Liver (tissue), 9 donors: ENCODE data around the gene COL6A2. TPM values are rescaled to one million over a fixed set of nuclear protein-coding genes. Genes with fewer than 3 reads are reported as not detected.

Experiments
- DNase-seq: peaks from one replicate; pipeline ENCODE4 v3.0.0-alpha.2; 2017; ENCODE audit warnings: low spot score
- H3K27ac ChIP-seq, 2 donors: one replicate each; pipeline ENCODE4 v1.7.0; 2013; ENCODE audit warnings: inconsistent platforms in 2 of 2, low read length in 2 of 2, control low read depth in 1 of 2, low read depth in 1 of 2, mild to moderate bottlenecking in 1 of 2
- H3K27me3 ChIP-seq, 4 donors: one replicate each; pipeline versions ENCODE4 v1.6.1 to v1.7.0; 2013; ENCODE audit warnings: low read length in 3 of 4, inconsistent platforms in 1 of 4, mild to moderate bottlenecking in 1 of 4, moderate library complexity in 1 of 4; ENCODE audit not compliant: control insufficient read depth in 4 of 4, insufficient read depth in 4 of 4
- H3K36me3 ChIP-seq, 4 donors: one replicate each; pipeline versions ENCODE4 v1.6.1 to v1.7.0; 2013; ENCODE audit warnings: low read length in 3 of 4, mild to moderate bottlenecking in 3 of 4, low read depth in 1 of 4, moderate library complexity in 1 of 4; ENCODE audit not compliant: control insufficient read depth in 4 of 4, insufficient read depth in 3 of 4
- H3K4me1 ChIP-seq, 4 donors: one replicate each; pipeline versions ENCODE4 v1.6.1 to v1.7.0; 2013; ENCODE audit warnings: low read length in 3 of 4, mild to moderate bottlenecking in 3 of 4, moderate library complexity in 1 of 4; ENCODE audit not compliant: control insufficient read depth in 4 of 4, insufficient read depth in 4 of 4
- H3K4me3 ChIP-seq, 3 donors: one replicate each; pipeline versions ENCODE4 v1.6.1 to v1.7.0; 2013; ENCODE audit warnings: low read length in 3 of 3, control low read depth in 1 of 3, low read depth in 1 of 3, mild to moderate bottlenecking in 1 of 3
- H3K9ac ChIP-seq, 2 donors: one replicate each; pipeline ENCODE4 v1.7.0; 2013; ENCODE audit warnings: low read length in 2 of 2, mild to moderate bottlenecking in 2 of 2, moderate library complexity in 2 of 2, control low read depth in 1 of 2, low read depth in 1 of 2
- H3K9me3 ChIP-seq, 4 donors: one replicate each; pipeline versions ENCODE4 v1.6.1 to v1.7.0; 2013; ENCODE audit warnings: low read length in 3 of 4; ENCODE audit not compliant: control insufficient read depth in 4 of 4
- EGR1 ChIP-seq, 2 donors: IDR thresholded peaks; 2 replicates each; pipeline ENCODE4 v1.6.1; 2016 to 2018; ENCODE audit warnings: antibody characterized with exemption in 2 of 2, low read depth in 2 of 2
- FOXA1 ChIP-seq: IDR thresholded peaks from 2 replicates; pipeline ENCODE4 v1.6.1; 2016; ENCODE audit warnings: antibody characterized with exemption
- GABPA ChIP-seq, 2 donors: IDR thresholded peaks in 1 of 2; conservative IDR thresholded peaks in 1 of 2; 2 replicates each; pipeline ENCODE4 v1.6.1; 2016; ENCODE audit warnings: antibody characterized with exemption in 2 of 2, mild to moderate bottlenecking in 1 of 2, moderate library complexity in 1 of 2
- HNF4A ChIP-seq, 2 donors: conservative IDR thresholded peaks; 2 replicates each; pipeline ENCODE4 v1.6.1; 2016; ENCODE audit warnings: antibody characterized with exemption in 2 of 2, mild to moderate bottlenecking in 2 of 2
- HNF4G ChIP-seq: IDR thresholded peaks from 2 replicates; pipeline ENCODE4 v1.6.1; 2016; ENCODE audit warnings: antibody characterized with exemption
- JUND ChIP-seq, 2 donors: IDR thresholded peaks; 2 replicates each; pipeline ENCODE4 v1.6.1; 2016; ENCODE audit warnings: antibody characterized with exemption in 2 of 2
- NR2F2 ChIP-seq: IDR thresholded peaks from 2 replicates; pipeline ENCODE4 v1.6.1; 2016; ENCODE audit warnings: antibody characterized with exemption
- RAD21 ChIP-seq, 2 donors: IDR thresholded peaks; 2 replicates each; pipeline ENCODE4 v1.6.1; 2016; ENCODE audit warnings: antibody characterized with exemption in 2 of 2, mild to moderate bottlenecking in 2 of 2
- REST ChIP-seq: IDR thresholded peaks from 2 replicates; pipeline ENCODE4 v1.6.1; 2016; ENCODE audit warnings: antibody characterized with exemption, mild to moderate bottlenecking
- RXRA ChIP-seq, 2 donors: IDR thresholded peaks; 2 replicates each; pipeline ENCODE4 v1.6.1; 2017 to 2018; ENCODE audit warnings: antibody characterized with exemption in 2 of 2, mild to moderate bottlenecking in 1 of 2
- SP1 ChIP-seq: IDR thresholded peaks from 2 replicates; pipeline ENCODE4 v1.6.1; 2018; ENCODE audit warnings: antibody characterized with exemption, mild to moderate bottlenecking
- TAF1 ChIP-seq: conservative IDR thresholded peaks from 2 replicates; pipeline ENCODE4 v1.6.1; 2016; ENCODE audit warnings: antibody characterized with exemption, mild to moderate bottlenecking
- YY1 ChIP-seq: IDR thresholded peaks from 2 replicates; pipeline ENCODE4 v1.6.1; 2016; ENCODE audit warnings: antibody characterized with exemption, mild to moderate bottlenecking
- ZBTB33 ChIP-seq: IDR thresholded peaks from 2 replicates; pipeline ENCODE4 v1.6.1; 2016; ENCODE audit warnings: antibody characterized with exemption
- WGBS: extraction: QIAGEN DNeasy Blood & Tissue Kit; methylation state at CpG from one replicate; pipeline ENCODE4 v1.1.7; 2013; 5-methylcytosine and 5-hydroxymethylcytosine counted together
- polyA plus RNA-seq, 2 donors: library from polyadenylated mRNA; stranded (reverse) in 1 of 2; unstranded in 1 of 2; fragments of 200-250 nt in 1 of 2; fragments of >200 nt in 1 of 2; fragmentation: Nextera tagmentation in 1 of 2; extraction: Ambion mirVana in 1 of 2; gene quantifications; one replicate each; pipeline versions ENCODE4 v1.2.1 to v1.2.3, GENCODE V29; 2013 to 2015
- total RNA-seq, 2 donors: library from RNA; depleted of rRNA; stranded (reverse); fragments of >200 nt; gene quantifications; one replicate each; pipeline ENCODE4 v1.2.3, GENCODE V29; 2014
- TF ChIP-seq, protein P1 (sequence below): IDR thresholded peaks from 2 replicates; pipeline ENCODE4 v1.6.1; 2016; ENCODE audit warnings: antibody characterized with exemption
- TF ChIP-seq, protein P2 (sequence below): IDR thresholded peaks from 2 replicates; pipeline ENCODE4 v1.6.1; 2016; ENCODE audit warnings: antibody characterized with exemption
- TF ChIP-seq, protein P3 (sequence below): fragments of 150-350 bp; IDR thresholded peaks from 2 replicates; pipeline ENCODE4 v1.5.1; 2017; ENCODE audit warnings: improper control_type of control experiment, low read depth, low read length; ENCODE audit not compliant: missing input control
- donor health status: healthy.
- donor health status: healthy.
- donor health status: healthy.
- donor health status: healthy.
- donor health status: healthy.

Gene COL6A2
- total and polyA plus RNA-seq, 4 donors: 5.8 to 80.8 (median 41.7) TPM

DNA sequence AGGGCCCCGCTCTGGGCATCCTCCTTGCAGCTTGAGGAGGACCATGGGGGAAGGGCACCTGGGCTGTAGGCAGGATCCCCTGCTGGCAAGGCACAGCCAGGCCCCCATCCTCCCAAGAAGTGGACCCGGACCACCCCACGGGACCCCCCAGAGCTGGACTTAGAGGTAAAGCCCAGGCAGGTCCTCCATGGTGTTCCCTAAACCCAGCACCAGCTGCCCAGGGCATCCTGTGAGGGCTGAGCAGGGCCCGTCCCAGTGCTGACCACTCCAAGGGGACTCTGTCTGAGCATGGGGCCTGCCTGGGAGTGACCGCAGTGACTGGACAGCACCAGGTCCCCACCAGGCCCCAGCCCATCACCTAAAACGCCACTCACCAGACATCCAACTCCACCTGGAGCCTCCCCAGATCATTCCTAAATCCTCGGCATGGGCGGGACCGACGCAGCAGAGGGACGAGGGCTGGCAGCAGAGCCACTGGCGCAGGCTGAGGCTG, 21.3 kb downstream of the COL6A2 start:
- H3K9ac ChIP-seq: no peak overlapping the region
- 84% methylated on average over 12 of the region's 12 CpGs for WGBS
- TF ChIP-seq HNF4G: no peak
- no peak for TF ChIP-seq RAD21 (IDR thresholded peaks at IDR 0.05)
- no peak for TF ChIP-seq TAF1
- no peak for TF ChIP-seq RXRA (IDR thresholded peaks at IDR 0.05)
- no peak for TF ChIP-seq FOXA1
- TF ChIP-seq YY1: no peak
- TF ChIP-seq HNF4A (conservative IDR thresholded peaks at IDR 0.05): no peak
- H3K27ac ChIP-seq: no peak overlapping the region
- H3K4me1 ChIP-seq: peaks cover 0 to 2% (median 0%) of the 10 kb centered on the region in 4 donors
- no peaks in the 10 kb centered on the region for H3K9me3 ChIP-seq
- no peaks in the 10 kb centered on the region for H3K36me3 ChIP-seq
- peak; percentile 31 for DNase-seq
- H3K27me3 ChIP-seq: no peaks in the 10 kb centered on the region
- H3K4me3 ChIP-seq: no peak overlapping the region

- H3K36me3 ChIP-seq: no peaks in the 10 kb centered on the region
- peaks cover 0 to 5% (median 0%) of the 10 kb centered on the region in 4 donors for H3K4me1 ChIP-seq
- H3K27me3 ChIP-seq: no peaks in the 10 kb centered on the region
- H3K27ac ChIP-seq: no peak overlapping the region
- DNase-seq: no peak
- H3K4me3 ChIP-seq: no peak overlapping the region
- 81% methylated on average over 14 of the region's 14 CpGs for WGBS
- H3K9ac ChIP-seq: no peak overlapping the region
- no peaks in the 10 kb centered on the region for H3K9me3 ChIP-seq
- no peak for TF ChIP-seq GABPA (IDR thresholded peaks at IDR 0.05 in 1 of 2, conservative IDR thresholded peaks at IDR 0.05 in 1 of 2)
- TF ChIP-seq, protein P1, sequence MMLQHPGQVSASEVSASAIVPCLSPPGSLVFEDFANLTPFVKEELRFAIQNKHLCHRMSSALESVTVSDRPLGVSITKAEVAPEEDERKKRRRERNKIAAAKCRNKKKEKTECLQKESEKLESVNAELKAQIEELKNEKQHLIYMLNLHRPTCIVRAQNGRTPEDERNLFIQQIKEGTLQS: no peak
- no peak for TF ChIP-seq TAF1
- TF ChIP-seq JUND (IDR thresholded peaks at IDR 0.05): no peak
- TF ChIP-seq HNF4G: no peak
- no peak for TF ChIP-seq SP1
- TF ChIP-seq ZBTB33: no peak
- TF ChIP-seq RXRA (IDR thresholded peaks at IDR 0.05): no peak
- TF ChIP-seq NR2F2: no peak
- TF ChIP-seq, protein P2, sequence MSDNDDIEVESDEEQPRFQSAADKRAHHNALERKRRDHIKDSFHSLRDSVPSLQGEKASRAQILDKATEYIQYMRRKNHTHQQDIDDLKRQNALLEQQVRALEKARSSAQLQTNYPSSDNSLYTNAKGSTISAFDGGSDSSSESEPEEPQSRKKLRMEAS: no peak
- TF ChIP-seq HNF4A (conservative IDR thresholded peaks at IDR 0.05): no peak
- TF ChIP-seq FOXA1: no peak
- TF ChIP-seq RAD21 (IDR thresholded peaks at IDR 0.05): no peak
- no peak for TF ChIP-seq REST
- no peak for TF ChIP-seq EGR1 (IDR thresholded peaks at IDR 0.05; ENCODE audit: low read depth in 2 of 2)
- TF ChIP-seq, protein P3, sequence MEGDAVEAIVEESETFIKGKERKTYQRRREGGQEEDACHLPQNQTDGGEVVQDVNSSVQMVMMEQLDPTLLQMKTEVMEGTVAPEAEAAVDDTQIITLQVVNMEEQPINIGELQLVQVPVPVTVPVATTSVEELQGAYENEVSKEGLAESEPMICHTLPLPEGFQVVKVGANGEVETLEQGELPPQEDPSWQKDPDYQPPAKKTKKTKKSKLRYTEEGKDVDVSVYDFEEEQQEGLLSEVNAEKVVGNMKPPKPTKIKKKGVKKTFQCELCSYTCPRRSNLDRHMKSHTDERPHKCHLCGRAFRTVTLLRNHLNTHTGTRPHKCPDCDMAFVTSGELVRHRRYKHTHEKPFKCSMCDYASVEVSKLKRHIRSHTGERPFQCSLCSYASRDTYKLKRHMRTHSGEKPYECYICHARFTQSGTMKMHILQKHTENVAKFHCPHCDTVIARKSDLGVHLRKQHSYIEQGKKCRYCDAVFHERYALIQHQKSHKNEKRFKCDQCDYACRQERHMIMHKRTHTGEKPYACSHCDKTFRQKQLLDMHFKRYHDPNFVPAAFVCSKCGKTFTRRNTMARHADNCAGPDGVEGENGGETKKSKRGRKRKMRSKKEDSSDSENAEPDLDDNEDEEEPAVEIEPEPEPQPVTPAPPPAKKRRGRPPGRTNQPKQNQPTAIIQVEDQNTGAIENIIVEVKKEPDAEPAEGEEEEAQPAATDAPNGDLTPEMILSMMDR: no peak
Observed at GRCh38 chr21:46119637-46120271, 21.8 kb downstream of the COL6A2 start.
